ENCODE measurements around the gene GPRIN2.
"Not testable (repeated sequence)": the region's sequence is repeated elsewhere in the genome, so short reads cannot be mapped to it uniquely, and the experiment has no call there.

Gene GPRIN2

DNA sequence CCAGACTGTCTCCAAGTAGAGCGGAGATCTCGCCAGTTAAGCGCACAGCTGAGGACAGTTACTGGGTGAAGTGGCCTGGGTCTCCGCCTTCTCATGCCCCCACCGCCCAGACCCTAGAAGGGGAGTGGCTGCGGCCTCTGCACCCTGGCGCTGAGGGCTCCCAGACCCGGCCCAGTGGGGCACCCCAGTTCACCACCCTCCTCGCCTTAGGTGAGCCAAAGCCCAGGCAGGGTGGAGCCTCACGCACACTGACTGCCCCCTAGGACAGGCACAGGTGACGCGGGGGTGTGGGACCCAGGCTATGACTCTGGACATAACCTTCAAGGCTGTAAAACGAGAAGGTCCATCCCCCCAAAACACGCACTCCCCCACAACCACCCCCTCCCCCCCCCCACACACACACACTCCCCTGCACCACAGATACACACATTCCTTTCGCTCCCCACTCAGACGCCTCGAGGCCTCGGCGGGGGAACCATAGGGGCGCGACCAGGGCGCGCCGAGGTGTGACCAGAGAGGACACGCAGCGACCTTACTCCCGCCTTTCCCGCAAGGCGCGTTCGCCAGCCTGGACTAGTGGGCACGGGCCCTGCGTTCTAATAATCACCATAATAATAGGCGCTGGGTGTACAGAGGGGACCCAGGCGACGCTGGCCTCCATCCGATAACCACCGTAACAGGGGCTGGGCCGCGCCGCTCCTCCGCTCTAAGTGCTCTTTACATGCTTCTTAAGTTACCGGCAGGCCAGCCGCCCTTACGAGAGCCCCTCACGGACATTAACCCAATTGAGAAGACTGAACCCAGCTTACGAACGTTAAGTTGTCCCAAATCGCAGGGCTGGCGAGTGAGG is 21.4 kb upstream of the GPRIN2 start:
- in situ Hi-C loops (cut with HindIII; ENCODE audit: low sequenced_read_pairs), result not testable (repeated sequence)

DNA sequence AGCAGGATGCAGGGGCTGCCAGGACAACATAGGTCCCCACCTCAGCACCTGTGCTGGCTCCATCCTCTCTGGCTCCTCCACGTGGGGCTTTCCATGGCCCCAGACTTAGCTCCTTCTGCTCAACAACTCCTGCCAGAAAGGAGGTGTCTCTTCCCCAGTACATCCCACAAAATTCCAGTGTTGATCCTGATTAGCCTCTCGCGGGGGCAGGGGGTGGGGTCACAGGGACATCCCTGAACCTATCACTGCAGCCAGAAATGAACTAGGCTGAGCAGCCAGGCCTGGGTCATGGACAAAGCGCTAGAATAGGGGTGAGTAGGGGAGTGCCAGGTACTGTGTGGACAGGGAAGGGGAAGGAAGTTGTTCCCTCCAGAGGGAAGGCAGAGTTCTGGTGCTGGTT is 17.4 kb upstream of the GPRIN2 start:
- in situ Hi-C loops (cut with HindIII; ENCODE audit: low sequenced_read_pairs); DNase-seq (ENCODE audit: low read depth, low spot score): not testable (repeated sequence)

More for the DNA sequence above, 21.4 kb upstream of the GPRIN2 start:
- H3K4me3 ChIP-seq (ENCODE audit: low read depth, low read length); DNase-seq (ENCODE audit: low read depth, low spot score): not testable (repeated sequence)

GRCh38 chr10:46573314-46573713 is 16.9 kb upstream of the GPRIN2 start:
- DNase-seq (ENCODE audit: low read depth, low spot score), result peak; percentile 1
- H3K4me3 ChIP-seq (ENCODE audit: low read depth, low read length); in situ Hi-C loops (cut with HindIII; ENCODE audit: low sequenced_read_pairs): not testable (repeated sequence)

More for the DNA sequence above, 17.4 kb upstream of the GPRIN2 start:
- H3K4me3 ChIP-seq (ENCODE audit: low read depth, low read length), result not testable (repeated sequence)

- H3K4me3 ChIP-seq (ENCODE audit: low read depth, low read length); DNase-seq (ENCODE audit: low read depth, low spot score); in situ Hi-C loops (cut with HindIII; ENCODE audit: low sequenced_read_pairs): not testable (repeated sequence)
Measured at GRCh38 chr10:46572765-46573164, 16.3 kb upstream of the GPRIN2 start.

- H3K4me3 ChIP-seq (ENCODE audit: low read depth, low read length); in situ Hi-C loops (cut with HindIII; ENCODE audit: low sequenced_read_pairs); DNase-seq (ENCODE audit: low read depth, low spot score): not testable (repeated sequence)
Measured at GRCh38 chr10:46570655-46571054, 14.2 kb upstream of the GPRIN2 start.

DNA sequence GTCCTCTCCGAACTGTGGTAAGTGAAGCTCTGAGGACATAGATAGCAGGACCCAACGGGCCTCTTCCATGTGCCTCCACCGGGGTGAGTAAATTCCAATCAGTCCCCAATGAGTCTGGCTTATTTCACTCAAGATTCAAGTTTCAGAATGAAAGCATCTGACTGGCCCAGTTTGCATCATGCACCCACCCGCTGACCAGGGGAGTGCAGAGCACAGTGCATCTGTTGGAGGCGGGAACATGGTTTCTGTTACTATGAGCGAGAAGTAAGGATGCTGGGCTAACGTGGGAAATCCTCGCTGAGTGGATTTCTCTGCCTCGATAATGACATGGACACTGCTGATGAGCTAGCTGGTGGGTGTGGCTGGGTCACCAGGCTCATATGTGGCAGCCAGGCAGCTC is 10.7 kb upstream of the GPRIN2 start:
- in situ Hi-C loops (cut with HindIII; ENCODE audit: low sequenced_read_pairs); DNase-seq (ENCODE audit: low read depth, low spot score); H3K4me3 ChIP-seq (ENCODE audit: low read depth, low read length): not testable (repeated sequence)

- peak; percentile 79 for TF ChIP-seq CTCF (IDR thresholded peaks at IDR 0.05; ENCODE audit: low read depth, low read length)
- H3K4me3 ChIP-seq (ENCODE audit: low read depth, low read length); in situ Hi-C loops (cut with HindIII; ENCODE audit: low sequenced_read_pairs): not testable (repeated sequence)
- DNase-seq (ENCODE audit: low read depth, low spot score), result peak; percentile 74
Measured at GRCh38 chr10:46565591-46566332, 9.3 kb upstream of the GPRIN2 start.

GRCh38 chr10:46560952-46561351 is 4.5 kb upstream of the GPRIN2 start:
- DNase-seq (ENCODE audit: low read depth, low spot score), result no peak
- H3K4me3 ChIP-seq (ENCODE audit: low read depth, low read length), result no peak overlapping the region
- no peak for TF ChIP-seq CTCF (IDR thresholded peaks at IDR 0.05; ENCODE audit: low read depth, low read length)
- in situ Hi-C loops (cut with HindIII; ENCODE audit: low sequenced_read_pairs), result no loop called here

DNA sequence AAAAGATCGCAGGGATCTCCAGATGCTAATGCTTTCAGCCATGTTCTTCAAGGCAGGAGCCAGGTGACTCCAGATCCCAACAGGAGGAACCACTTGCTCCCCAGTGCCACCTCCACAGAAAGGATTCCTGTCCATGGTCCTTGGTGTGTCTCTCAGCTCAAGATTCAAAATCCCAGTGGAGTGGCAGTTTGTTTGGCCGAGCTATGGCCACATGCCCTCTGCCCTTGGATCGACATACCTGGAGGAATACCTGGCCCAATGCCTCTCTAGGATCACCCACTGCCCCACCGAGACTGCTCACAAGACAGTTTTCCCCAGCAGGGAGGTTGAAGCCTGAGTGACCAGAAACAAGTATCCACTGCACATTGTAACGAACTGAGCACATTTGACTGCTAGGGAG is 3.9 kb upstream of the GPRIN2 start:
- H3K4me3 ChIP-seq (ENCODE audit: low read depth, low read length), result no peak overlapping the region
- in situ Hi-C loops (cut with HindIII; ENCODE audit: low sequenced_read_pairs), result no loop called here
- TF ChIP-seq CTCF (IDR thresholded peaks at IDR 0.05; ENCODE audit: low read depth, low read length), result no peak
- DNase-seq (ENCODE audit: low read depth, low spot score), result no peak
